Peyer's patch (tissue), 4 donors: ENCODE results near the gene PPP1R26. TPM values are rescaled to one million over a fixed set of nuclear protein-coding genes. Genes with fewer than 3 reads are reported as not detected.

Experiments used
- DNase-seq, 3 donors: peaks; one replicate each; pipeline ENCODE4 v3.0.0-alpha.2; 2017 to 2019
- H3K27ac ChIP-seq, 4 donors: fragments of 200-600 bp; sonication (generic); one replicate each; pipeline ENCODE4 v1.5.1; 2016 to 2019
- H3K27me3 ChIP-seq, 2 donors: fragments of 200-600 bp; sonication (generic); one replicate each; pipeline ENCODE4 v1.5.1; 2019
- H3K36me3 ChIP-seq, 3 donors: fragments of 200-600 bp; sonication (generic); one replicate each; pipeline ENCODE4 v1.5.1; 2016 to 2019
- H3K4me1 ChIP-seq, 4 donors: fragments of 200-600 bp; sonication (generic); one replicate each; pipeline ENCODE4 v1.5.1; 2016 to 2019
- H3K4me3 ChIP-seq, 4 donors: fragments of 200-600 bp; sonication (generic); 1 replicate in 3 of 4; 2 replicates in 1 of 4; pipeline ENCODE4 v1.5.1; 2016 to 2019; ENCODE audit warnings: mild to moderate bottlenecking in 1 of 4
- H3K9me3 ChIP-seq, 4 donors: fragments of 200-600 bp; sonication (generic); one replicate each; pipeline ENCODE4 v1.5.1; 2016 to 2019; ENCODE audit warnings: mild to moderate bottlenecking in 1 of 4
- CTCF ChIP-seq, 6 experiments: fragments of 450-650 bp in 4 of 6; fragments of 200-600 bp in 2 of 6; sonication (generic) in 1 of 6; IDR thresholded peaks; one replicate each; pipeline ENCODE4 v1.5.1; 2017 to 2019; ENCODE audit warnings: antibody characterized with exemption in 6 of 6, mild to moderate bottlenecking in 3 of 6, moderate library complexity in 1 of 6
- POLR2A ChIP-seq, 2 donors: fragments of 450-650 bp; IDR thresholded peaks; one replicate each; pipeline ENCODE4 v1.5.1; 2017; ENCODE audit warnings: antibody characterized with exemption in 2 of 2, mild to moderate bottlenecking in 2 of 2, moderate library complexity in 2 of 2
- total RNA-seq, 4 donors: library from RNA; depleted of rRNA; stranded (reverse); fragments of >200 nt; gene quantifications; one replicate each; pipeline ENCODE4 v1.1.0, GENCODE V29; 2016

Gene PPP1R26
- total RNA-seq, 4 donors from 2014 or later = 12.4 to 34.0 (median 18.7) TPM

GRCh38 chr9:135480071-135480939 lies 723 bp downstream of the PPP1R26 start:
- no peaks in the 10 kb centered on the region for H3K27me3 ChIP-seq
- H3K27ac ChIP-seq = peak overlapping the region; percentile 45 to 84 (median 54)
- H3K9me3 ChIP-seq = no peaks in the 10 kb centered on the region
- H3K4me1 ChIP-seq = peaks cover 0 to 15% (median 7%) of the 10 kb centered on the region in 4 donors
- peak in 1 of 3 donors; percentile 73 for DNase-seq
- TF ChIP-seq CTCF (IDR thresholded peaks at IDR 0.05) (no peak), POLR2A (IDR thresholded peaks at IDR 0.05) (peak in 1 of 2 donors; percentile 14)
- H3K4me3 ChIP-seq = peak overlapping the region; percentile 59 to 93 (median 78)
- peaks cover 0 to 15% (median 0%) of the 10 kb centered on the region in 3 donors for H3K36me3 ChIP-seq

GRCh38 chr9:135480940-135481310 lies 1.3 kb downstream of the PPP1R26 start:
- Histone ChIP-seq H3K9me3 (no peaks in the 10 kb centered on the region), H3K36me3 (peaks cover 0 to 21% (median 0%) of the 10 kb centered on the region in 3 donors), H3K27ac (peak overlapping the region in 1 of 4 donors; percentile 55), H3K4me3 (peak overlapping the region; percentile 59 to 93 (median 78)), H3K4me1 (peaks cover 0 to 15% (median 7%) of the 10 kb centered on the region in 4 donors), H3K27me3 (no peaks in the 10 kb centered on the region)
- no peak for DNase-seq
- TF ChIP-seq CTCF (IDR thresholded peaks at IDR 0.05) (no peak), POLR2A (IDR thresholded peaks at IDR 0.05) (no peak)

GRCh38 chr9:135482015-135482754 lies 2.6 kb downstream of the PPP1R26 start:
- DNase-seq = no peak
- no peak overlapping the region for H3K4me3 ChIP-seq
- H3K36me3 ChIP-seq = peaks cover 0 to 31% (median 0%) of the 10 kb centered on the region in 3 donors
- H3K27me3 ChIP-seq = no peaks in the 10 kb centered on the region
- H3K9me3 ChIP-seq = no peaks in the 10 kb centered on the region
- no peak for TF ChIP-seq CTCF (IDR thresholded peaks at IDR 0.05)
- no peak for TF ChIP-seq POLR2A (IDR thresholded peaks at IDR 0.05)
- peaks cover 0 to 15% (median 7%) of the 10 kb centered on the region in 4 donors for H3K4me1 ChIP-seq
- no peak overlapping the region for H3K27ac ChIP-seq

- Histone ChIP-seq H3K4me1 (peaks cover 0 to 9% (median 7%) of the 10 kb centered on the region in 4 donors), H3K9me3 (no peaks in the 10 kb centered on the region), H3K27me3 (no peaks in the 10 kb centered on the region), H3K4me3 (no peak overlapping the region), H3K36me3 (peaks cover 0 to 34% (median 0%) of the 10 kb centered on the region in 3 donors), H3K27ac (no peak overlapping the region)
- no peak for DNase-seq
- no peak for TF ChIP-seq CTCF (IDR thresholded peaks at IDR 0.05)
- TF ChIP-seq POLR2A (IDR thresholded peaks at IDR 0.05) = no peak
Observed at GRCh38 chr9:135484460-135485277, 5.1 kb downstream of the PPP1R26 start.

- DNase-seq = no peak
- TF ChIP-seq POLR2A (IDR thresholded peaks at IDR 0.05) (no peak), CTCF (IDR thresholded peaks at IDR 0.05) (no peak)
- Histone ChIP-seq H3K27me3 (no peaks in the 10 kb centered on the region), H3K36me3 (peaks cover 0 to 34% (median 0%) of the 10 kb centered on the region in 3 donors), H3K27ac (no peak overlapping the region), H3K4me3 (no peak overlapping the region), H3K9me3 (no peaks in the 10 kb centered on the region), H3K4me1 (peaks cover 0 to 9% (median 5%) of the 10 kb centered on the region in 4 donors)
Observed at GRCh38 chr9:135485385-135485784, 5.8 kb downstream of the PPP1R26 start.
